Breast epithelium (tissue), 4 donors: ENCODE measurements around the gene GRIFIN. TPM values are rescaled to one million over a fixed set of nuclear protein-coding genes. Genes with fewer than 3 reads are reported as not detected.

Experiments used
- DNase-seq, 2 donors: peaks; one replicate each; pipeline ENCODE4 v3.0.0-alpha.2; 2019; ENCODE audit warnings: low spot score in 2 of 2
- H3K27ac ChIP-seq, 2 donors: fragments of 200-600 bp; sonication (generic) in 1 of 2; one replicate each; pipeline ENCODE4 v1.5.1; 2016 to 2019; ENCODE audit warnings: mild to moderate bottlenecking in 1 of 2
- H3K27me3 ChIP-seq, 2 donors: fragments of 200-600 bp; sonication (generic) in 1 of 2; one replicate each; pipeline versions ENCODE4 v1.5.1 to v1.6.0; 2017 to 2019; ENCODE audit warnings: control low read depth in 1 of 2, mild to moderate bottlenecking in 1 of 2
- H3K36me3 ChIP-seq: fragments of 200-600 bp; one replicate; pipeline ENCODE4 v1.5.1; 2019
- H3K4me1 ChIP-seq, 2 donors: fragments of 200-600 bp; sonication (generic); one replicate each; pipeline ENCODE4 v1.5.1; 2016 to 2019; ENCODE audit warnings: control low read depth in 1 of 2
- H3K4me3 ChIP-seq, 3 donors: fragments of 200-600 bp; sonication (generic); 1 replicate in 2 of 3; 2 replicates in 1 of 3; pipeline ENCODE4 v1.5.1; 2016 to 2019; ENCODE audit warnings: mild to moderate bottlenecking in 3 of 3, moderate library complexity in 2 of 3
- H3K9me3 ChIP-seq, 2 donors: fragments of 200-600 bp; sonication (generic) in 1 of 2; one replicate each; pipeline ENCODE4 v1.5.1; 2016 to 2019; ENCODE audit warnings: control low read depth in 1 of 2
- POLR2A ChIP-seq: fragments of 450-650 bp; IDR thresholded peaks from one replicate; pipeline ENCODE4 v1.6.1; 2016; ENCODE audit warnings: antibody characterized with exemption, mild to moderate bottlenecking, moderate library complexity
- POLR2AphosphoS5 ChIP-seq, 3 donors: sonication (generic); formaldehyde crosslinking; IDR thresholded peaks; one replicate each; pipeline ENCODE4 v1.6.1; 2017; ENCODE audit warnings: antibody characterized with exemption in 3 of 3
- intact Hi-C: fragments of 100-400 bp; cut with DNase I; formaldehyde crosslinking; loops from one replicate; pipeline ENCODE4 v1.15.1; 2023; ENCODE audit warnings: low total_unique reads
- total RNA-seq, 3 donors: library from RNA; depleted of rRNA; stranded (reverse); fragments of >200 nt; gene quantifications; one replicate each; pipeline ENCODE4 v1.1.0, GENCODE V29; 2016
- TF ChIP-seq, protein P1 (sequence below), 3 donors: fragments of 450-650 bp; IDR thresholded peaks; one replicate each; pipeline ENCODE4 v1.5.1; 2016 to 2017; ENCODE audit warnings: antibody characterized with exemption in 3 of 3, mild to moderate bottlenecking in 3 of 3, moderate library complexity in 3 of 3

Gene GRIFIN
- total RNA-seq, 3 donors from 2014 or later = not detected

GRCh38 chr7:2521952-2522591 is 45.9 kb upstream of the GRIFIN start:
- Histone ChIP-seq H3K4me1 (peaks cover 30 to 48% of the 10 kb centered on the region in 2 donors), H3K9me3 (no peaks in the 10 kb centered on the region), H3K36me3 (no peaks in the 10 kb centered on the region), H3K27me3 (no peaks in the 10 kb centered on the region), H3K27ac (peak overlapping the region; percentile 79 to 81), H3K4me3 (peak overlapping the region; percentile 50 to 85 (median 63))
- intact Hi-C loops = no loop called here
- DNase-seq = no peak
- no peak for TF ChIP-seq POLR2A
- TF ChIP-seq, protein P1, sequence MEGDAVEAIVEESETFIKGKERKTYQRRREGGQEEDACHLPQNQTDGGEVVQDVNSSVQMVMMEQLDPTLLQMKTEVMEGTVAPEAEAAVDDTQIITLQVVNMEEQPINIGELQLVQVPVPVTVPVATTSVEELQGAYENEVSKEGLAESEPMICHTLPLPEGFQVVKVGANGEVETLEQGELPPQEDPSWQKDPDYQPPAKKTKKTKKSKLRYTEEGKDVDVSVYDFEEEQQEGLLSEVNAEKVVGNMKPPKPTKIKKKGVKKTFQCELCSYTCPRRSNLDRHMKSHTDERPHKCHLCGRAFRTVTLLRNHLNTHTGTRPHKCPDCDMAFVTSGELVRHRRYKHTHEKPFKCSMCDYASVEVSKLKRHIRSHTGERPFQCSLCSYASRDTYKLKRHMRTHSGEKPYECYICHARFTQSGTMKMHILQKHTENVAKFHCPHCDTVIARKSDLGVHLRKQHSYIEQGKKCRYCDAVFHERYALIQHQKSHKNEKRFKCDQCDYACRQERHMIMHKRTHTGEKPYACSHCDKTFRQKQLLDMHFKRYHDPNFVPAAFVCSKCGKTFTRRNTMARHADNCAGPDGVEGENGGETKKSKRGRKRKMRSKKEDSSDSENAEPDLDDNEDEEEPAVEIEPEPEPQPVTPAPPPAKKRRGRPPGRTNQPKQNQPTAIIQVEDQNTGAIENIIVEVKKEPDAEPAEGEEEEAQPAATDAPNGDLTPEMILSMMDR (IDR thresholded peaks at IDR 0.05) = no peak
- TF ChIP-seq POLR2AphosphoS5 (IDR thresholded peaks at IDR 0.05) = no peak

DNA sequence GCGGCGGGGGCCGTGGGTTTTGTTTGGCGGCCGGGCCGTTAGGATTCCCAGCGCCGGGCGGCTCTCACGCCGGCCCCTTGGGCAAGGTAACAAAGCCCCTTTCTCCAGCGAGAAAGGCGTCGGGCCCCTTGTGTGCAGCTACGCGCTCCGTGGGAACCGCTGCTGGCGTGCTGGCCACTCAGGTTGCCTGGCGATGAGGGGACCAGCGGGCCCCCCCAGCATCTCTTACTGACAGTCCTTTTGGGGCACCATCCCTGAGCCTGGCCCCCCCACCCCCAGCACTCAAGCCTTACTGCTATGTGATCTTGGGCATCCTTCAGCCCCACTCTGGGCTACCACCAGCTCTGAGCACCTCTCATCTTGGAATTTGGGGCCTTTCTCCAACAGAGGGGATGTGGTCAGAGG is 45.1 kb upstream of the GRIFIN start:
- no peak for TF ChIP-seq POLR2A
- TF ChIP-seq, protein P1 (IDR thresholded peaks at IDR 0.05) = no peak
- TF ChIP-seq POLR2AphosphoS5 (IDR thresholded peaks at IDR 0.05) = no peak

DNA sequence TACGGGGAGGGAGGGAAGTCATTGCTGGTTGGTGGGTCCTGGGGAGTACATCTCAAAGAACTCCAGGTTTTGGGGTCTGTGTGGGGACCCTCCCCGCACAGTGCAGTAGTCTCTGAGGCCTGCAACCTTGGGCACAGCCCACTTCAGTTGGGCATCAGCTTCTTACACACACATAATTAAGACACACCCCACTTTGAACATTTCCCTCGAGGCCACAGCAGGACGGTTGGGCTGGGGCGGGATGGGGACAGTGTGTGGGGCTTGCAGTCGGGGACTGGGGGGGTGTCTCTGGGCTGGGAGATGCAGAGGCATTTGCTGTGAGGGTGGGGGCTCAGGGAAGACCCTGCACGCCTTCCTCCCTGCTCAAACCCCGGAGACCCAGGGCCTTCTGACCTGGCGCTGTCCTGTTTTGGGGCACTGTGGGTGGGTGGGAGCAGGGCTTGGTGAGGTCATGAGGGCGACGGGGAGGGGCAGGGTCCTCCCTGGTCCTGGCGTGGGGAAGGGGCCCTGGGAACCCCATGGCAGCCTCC is 44.6 kb upstream of the GRIFIN start:
- intact Hi-C loops = no loop called here
- no peaks in the 10 kb centered on the region for H3K27me3 ChIP-seq
- no peaks in the 10 kb centered on the region for H3K9me3 ChIP-seq
- no peaks in the 10 kb centered on the region for H3K36me3 ChIP-seq
- H3K4me3 ChIP-seq = peak overlapping the region; percentile 50 to 85 (median 63)
- H3K27ac ChIP-seq = peak overlapping the region; percentile 79 to 81
- peaks cover 30 to 48% of the 10 kb centered on the region in 2 donors for H3K4me1 ChIP-seq
- no peak for DNase-seq
- TF ChIP-seq POLR2AphosphoS5 (IDR thresholded peaks at IDR 0.05) (no peak), POLR2A (no peak)
- TF ChIP-seq, protein P1 (IDR thresholded peaks at IDR 0.05) = no peak

More for the DNA sequence above, 45.1 kb upstream of the GRIFIN start:
- Histone ChIP-seq H3K36me3 (no peaks in the 10 kb centered on the region), H3K27me3 (no peaks in the 10 kb centered on the region), H3K4me3 (peak overlapping the region; percentile 50 to 85 (median 63)), H3K4me1 (peaks cover 30 to 48% of the 10 kb centered on the region in 2 donors), H3K27ac (peak overlapping the region; percentile 79 to 81), H3K9me3 (no peaks in the 10 kb centered on the region)
- DNase-seq = no peak
- intact Hi-C loops = no loop called here

DNA sequence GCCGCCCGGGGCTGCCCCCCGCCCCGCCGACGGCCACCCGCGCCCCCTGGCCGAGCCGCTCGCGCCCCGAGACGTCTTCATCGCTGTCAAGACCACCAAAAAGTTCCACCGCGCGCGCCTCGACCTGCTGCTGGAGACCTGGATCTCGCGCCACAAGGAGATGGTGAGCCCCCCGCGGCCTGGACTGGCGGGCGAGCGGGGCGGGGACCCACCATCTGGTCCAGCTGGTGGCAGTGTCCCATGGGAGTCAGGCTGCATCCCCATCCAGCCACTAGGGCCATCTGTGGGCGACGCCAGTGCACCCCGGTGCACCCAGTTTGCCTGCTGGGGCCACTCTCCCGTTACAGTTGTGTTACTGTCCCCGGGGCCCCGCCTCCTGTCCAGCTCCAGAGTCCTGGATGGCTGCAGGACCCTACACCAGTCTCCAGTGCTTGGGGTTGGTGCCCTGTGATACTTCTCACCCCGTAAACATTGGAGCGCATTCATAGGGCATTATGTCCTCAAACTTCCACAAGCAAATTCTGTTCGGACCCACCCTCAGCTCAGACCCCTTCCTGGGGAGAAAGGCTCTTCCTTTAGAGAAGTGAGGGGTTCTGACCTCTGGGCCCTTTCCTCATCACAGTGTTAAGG is 44.0 kb upstream of the GRIFIN start:
- H3K36me3 ChIP-seq = no peaks in the 10 kb centered on the region
- DNase-seq = no peak
- H3K4me1 ChIP-seq = peaks cover 28 to 43% of the 10 kb centered on the region in 2 donors
- intact Hi-C loops = no loop called here
- TF ChIP-seq, protein P1 (IDR thresholded peaks at IDR 0.05) = peak in 1 of 3 donors; percentile 24
- no peak for TF ChIP-seq POLR2AphosphoS5 (IDR thresholded peaks at IDR 0.05)
- no peak for TF ChIP-seq POLR2A
- peak overlapping the region; percentile 50 to 85 (median 63) for H3K4me3 ChIP-seq
- peak overlapping the region; percentile 64 to 79 for H3K27ac ChIP-seq
- H3K9me3 ChIP-seq = no peaks in the 10 kb centered on the region
- H3K27me3 ChIP-seq = no peaks in the 10 kb centered on the region
